Neural progenitor cell (in vitro differentiated cells): ENCODE measurements around the gene ERBB4. TPM values are rescaled to one million over a fixed set of nuclear protein-coding genes. Genes with fewer than 3 reads are reported as not detected.
A peak's percentile ranks its signal among the peaks of the same experiment; 100 is the strongest.

Experiments
- DNase-seq: peaks from one replicate; pipeline ENCODE4 v3.0.0-alpha.2; 2016; ENCODE audit warnings: low spot score
- H2AFZ ChIP-seq: fragments of 200-600 bp; sonication (generic); replicated peaks from 2 replicates; pipeline ENCODE4 v1.6.1; 2016; ENCODE audit warnings: antibody characterized with exemption
- H3F3A ChIP-seq: fragments of 200-600 bp; sonication (generic); 2 replicates; pipeline ENCODE4 v1.6.1; 2016; ENCODE audit warnings: antibody characterized with exemption, low read depth
- H3K27ac ChIP-seq: fragments of 200-600 bp; sonication (generic); 2 replicates; pipeline ENCODE4 v1.5.1; 2016; ENCODE audit warnings: mild to moderate bottlenecking
- H3K27me3 ChIP-seq: fragments of 200-600 bp; sonication (generic); 2 replicates; pipeline ENCODE4 v1.6.1; 2016; ENCODE audit warnings: mild to moderate bottlenecking, moderate library complexity
- H3K36me3 ChIP-seq: fragments of 200-600 bp; sonication (generic); 2 replicates; pipeline ENCODE4 v1.5.1; 2016
- H3K4me1 ChIP-seq: fragments of 200-600 bp; sonication (generic); 2 replicates; pipeline ENCODE4 v1.6.1; 2016; ENCODE audit warnings: mixed run types
- H3K4me2 ChIP-seq: fragments of 200-600 bp; sonication (generic); 2 replicates; pipeline ENCODE4 v1.6.1; 2016
- H3K4me3 ChIP-seq: fragments of 200-600 bp; sonication (generic); 2 replicates; pipeline ENCODE4 v1.5.1; 2016
- H3K79me2 ChIP-seq: fragments of 200-600 bp; sonication (generic); 2 replicates; pipeline ENCODE4 v1.6.1; 2016; ENCODE audit warnings: low read depth
- H3K9ac ChIP-seq: fragments of 200-600 bp; sonication (generic); 2 replicates; pipeline ENCODE4 v1.6.1; 2016
- H3K9me3 ChIP-seq: fragments of 200-600 bp; sonication (generic); 2 replicates; pipeline ENCODE4 v1.5.1; 2016; ENCODE audit warnings: low read depth
- H4K20me1 ChIP-seq: fragments of 200-600 bp; sonication (generic); 2 replicates; pipeline ENCODE4 v1.6.1; 2016; ENCODE audit warnings: low read depth
- H3K27ac Mint-ChIP-seq: 3 replicates; pipeline ENCODE4 v1.8.0; 2021; ENCODE audit warnings: mixed read lengths
- H3K27me3 Mint-ChIP-seq: 2 replicates; pipeline ENCODE4 v1.8.0; 2022; ENCODE audit warnings: low read depth, mild to moderate bottlenecking, inconsistent platforms, moderate library complexity, mixed read lengths; ENCODE audit not compliant: insufficient read depth
- H3K36me3 Mint-ChIP-seq: 3 replicates; pipeline ENCODE4 v1.8.0; 2021; ENCODE audit warnings: mixed read lengths
- H3K4me1 Mint-ChIP-seq: 3 replicates; pipeline ENCODE4 v1.8.0; 2021; ENCODE audit warnings: mixed read lengths
- H3K4me3 Mint-ChIP-seq: 3 replicates; pipeline ENCODE4 v1.8.0; 2021; ENCODE audit warnings: mild to moderate bottlenecking, moderate library complexity, mixed read lengths
- H3K9me3 Mint-ChIP-seq: 3 replicates; pipeline ENCODE4 v1.8.0; 2020; ENCODE audit warnings: mixed read lengths
- EZH2 ChIP-seq: fragments of 200-600 bp; sonication (generic); IDR thresholded peaks from 2 replicates; pipeline ENCODE4 v1.6.1; 2017; ENCODE audit warnings: antibody characterized with exemption, mild to moderate bottlenecking, moderate library complexity
- EZH2phosphoT487 ChIP-seq: fragments of 200-600 bp; sonication (generic); IDR thresholded peaks from 2 replicates; pipeline ENCODE4 v1.6.1; 2017; ENCODE audit warnings: antibody characterized with exemption
- total RNA-seq: library from RNA; depleted of rRNA; stranded (reverse); fragments of >200 nt; gene quantifications from 2 replicates; pipeline ENCODE4 v1.2.3, GENCODE V29; 2015; ENCODE audit warnings: low replicate concordance
- TF ChIP-seq, protein P1 (sequence below): fragments of 200-600 bp; sonication (generic); IDR thresholded peaks from 2 replicates; pipeline ENCODE4 v1.5.1; 2017; ENCODE audit warnings: antibody characterized with exemption, mild to moderate bottlenecking

The ERBB4 gene
- total RNA-seq, 1 donor from 2014 or later: 1.5 TPM

DNA sequence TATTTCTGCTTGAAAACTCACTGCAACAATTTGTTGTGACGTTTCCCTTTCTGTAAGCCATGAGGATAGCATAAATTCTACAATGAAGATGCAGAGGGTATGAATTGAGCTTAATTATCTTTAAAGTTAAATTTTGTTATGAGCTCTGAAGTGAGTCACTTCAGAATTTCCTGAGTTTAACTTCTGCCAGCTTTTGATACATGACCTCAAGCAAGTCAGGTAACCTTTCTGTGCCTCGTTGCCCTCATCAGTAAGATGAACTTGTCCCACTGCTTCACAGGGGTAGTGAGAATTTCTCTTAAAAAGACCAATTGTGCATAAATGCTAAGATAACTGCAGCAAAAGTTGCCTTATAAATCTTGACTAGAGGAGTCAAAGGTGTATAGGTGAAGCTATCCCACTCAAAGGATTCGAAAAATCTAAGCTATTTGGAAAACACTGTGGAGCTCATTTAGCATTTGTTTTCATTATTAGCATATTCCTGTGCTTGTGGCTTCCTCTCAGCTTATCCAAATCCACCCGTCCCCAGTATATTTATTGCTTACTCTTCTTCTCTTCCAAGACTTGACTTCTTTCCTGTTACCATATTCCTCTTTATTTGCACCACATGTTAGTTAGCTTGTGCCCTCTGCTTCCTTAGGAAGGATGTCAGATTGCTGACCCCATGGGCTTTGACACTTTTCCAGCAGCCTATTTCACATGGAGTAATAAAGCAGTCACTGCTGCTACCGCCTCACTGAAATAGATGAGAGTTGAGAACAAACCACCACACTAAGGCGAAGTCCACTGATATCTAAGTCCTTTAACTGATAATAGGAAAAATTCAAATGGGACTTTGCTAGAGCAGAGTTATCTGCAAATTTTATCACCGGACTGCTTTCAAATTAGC lies 428.6 kb downstream of the ERBB4 start:
- Histone ChIP-seq H3K4me1 (no peaks in the 10 kb centered on the region), H3K36me3 (no peaks in the 10 kb centered on the region), H4K20me1 (no peaks in the 10 kb centered on the region), H3K9me3 (no peaks in the 10 kb centered on the region), H3K4me3 (no peak overlapping the region), H3K4me2 (no peak overlapping the region), H3K27me3 (no peaks in the 10 kb centered on the region), H3F3A (no peaks in the 10 kb centered on the region), H2AFZ (peak overlapping the region; percentile 31), H3K79me2 (no peaks in the 10 kb centered on the region), H3K27ac (no peak overlapping the region), H3K9ac (no peak overlapping the region)
- no peaks in the 10 kb centered on the region for H3K4me1 Mint-ChIP-seq
- H3K27ac Mint-ChIP-seq: no peak overlapping the region
- TF ChIP-seq EZH2phosphoT487: no peak
- no peak for TF ChIP-seq EZH2
- TF ChIP-seq, protein P1, sequence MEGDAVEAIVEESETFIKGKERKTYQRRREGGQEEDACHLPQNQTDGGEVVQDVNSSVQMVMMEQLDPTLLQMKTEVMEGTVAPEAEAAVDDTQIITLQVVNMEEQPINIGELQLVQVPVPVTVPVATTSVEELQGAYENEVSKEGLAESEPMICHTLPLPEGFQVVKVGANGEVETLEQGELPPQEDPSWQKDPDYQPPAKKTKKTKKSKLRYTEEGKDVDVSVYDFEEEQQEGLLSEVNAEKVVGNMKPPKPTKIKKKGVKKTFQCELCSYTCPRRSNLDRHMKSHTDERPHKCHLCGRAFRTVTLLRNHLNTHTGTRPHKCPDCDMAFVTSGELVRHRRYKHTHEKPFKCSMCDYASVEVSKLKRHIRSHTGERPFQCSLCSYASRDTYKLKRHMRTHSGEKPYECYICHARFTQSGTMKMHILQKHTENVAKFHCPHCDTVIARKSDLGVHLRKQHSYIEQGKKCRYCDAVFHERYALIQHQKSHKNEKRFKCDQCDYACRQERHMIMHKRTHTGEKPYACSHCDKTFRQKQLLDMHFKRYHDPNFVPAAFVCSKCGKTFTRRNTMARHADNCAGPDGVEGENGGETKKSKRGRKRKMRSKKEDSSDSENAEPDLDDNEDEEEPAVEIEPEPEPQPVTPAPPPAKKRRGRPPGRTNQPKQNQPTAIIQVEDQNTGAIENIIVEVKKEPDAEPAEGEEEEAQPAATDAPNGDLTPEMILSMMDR: no peak
- no peak for DNase-seq
- peaks cover 18% of the 10 kb centered on the region for H3K9me3 Mint-ChIP-seq
- peaks cover 35% of the 10 kb centered on the region for H3K36me3 Mint-ChIP-seq
- no peak overlapping the region for H3K4me3 Mint-ChIP-seq
- no peaks in the 10 kb centered on the region for H3K27me3 Mint-ChIP-seq

DNA sequence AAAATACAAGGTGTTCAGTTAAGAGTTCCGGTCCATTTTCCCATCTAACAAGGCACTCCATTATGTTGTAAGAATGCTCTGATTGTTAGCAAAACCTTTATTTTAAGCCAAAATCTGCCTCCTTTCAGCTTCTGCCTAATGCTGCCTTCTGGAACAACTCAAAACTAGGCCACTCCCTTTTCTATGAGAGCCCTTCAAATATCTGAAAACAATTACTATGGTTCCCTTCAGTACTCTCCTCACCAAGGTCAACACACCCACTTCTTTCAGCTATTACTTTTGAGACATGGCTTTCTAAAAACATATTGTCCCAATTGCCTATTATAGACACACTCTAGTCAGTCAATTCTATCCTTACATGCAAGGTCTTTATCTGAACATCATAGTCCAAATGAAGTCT lies 429.4 kb downstream of the ERBB4 start:
- H3K4me3 ChIP-seq: no peak overlapping the region
- no peak overlapping the region for H2AFZ ChIP-seq
- TF ChIP-seq EZH2phosphoT487 (no peak), EZH2 (no peak)
- TF ChIP-seq, protein P1: no peak
- Mint-ChIP-seq H3K4me3 (no peak overlapping the region), H3K36me3 (peaks cover 33% of the 10 kb centered on the region), H3K4me1 (no peaks in the 10 kb centered on the region), H3K27ac (no peak overlapping the region), H3K27me3 (no peaks in the 10 kb centered on the region), H3K9me3 (peaks cover 21% of the 10 kb centered on the region)
- no peak for DNase-seq
- H3K27me3 ChIP-seq: no peaks in the 10 kb centered on the region
- H4K20me1 ChIP-seq: no peaks in the 10 kb centered on the region
- no peak overlapping the region for H3K9ac ChIP-seq
- H3K4me2 ChIP-seq: no peak overlapping the region
- H3K9me3 ChIP-seq: no peaks in the 10 kb centered on the region
- no peaks in the 10 kb centered on the region for H3K4me1 ChIP-seq
- no peaks in the 10 kb centered on the region for H3K79me2 ChIP-seq
- H3F3A ChIP-seq: no peaks in the 10 kb centered on the region
- no peaks in the 10 kb centered on the region for H3K36me3 ChIP-seq
- H3K27ac ChIP-seq: no peak overlapping the region

DNA sequence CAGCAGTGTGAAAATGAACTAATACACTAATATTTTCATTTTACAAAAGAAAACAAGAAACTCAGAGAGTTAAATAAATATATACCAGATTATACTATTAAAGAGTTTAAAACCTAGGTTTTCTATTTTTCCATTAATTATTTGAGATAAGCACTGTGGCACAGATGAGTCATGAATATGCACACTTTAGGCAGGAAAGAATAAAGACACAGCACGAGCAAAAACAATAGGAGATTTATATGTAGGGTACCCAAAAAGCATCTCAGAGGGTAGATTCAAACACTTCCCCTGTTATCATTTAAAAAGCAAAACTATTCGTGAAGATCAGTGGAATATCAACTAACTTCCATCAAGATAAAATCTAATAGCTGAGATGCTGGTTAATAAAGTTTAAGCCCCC lies 430.6 kb downstream of the ERBB4 start:
- Histone ChIP-seq H3K36me3 (no peaks in the 10 kb centered on the region), H3F3A (no peaks in the 10 kb centered on the region), H3K9ac (no peak overlapping the region), H3K4me3 (no peak overlapping the region), H3K27me3 (no peaks in the 10 kb centered on the region), H3K4me2 (no peak overlapping the region), H4K20me1 (no peaks in the 10 kb centered on the region), H3K4me1 (no peaks in the 10 kb centered on the region), H3K79me2 (no peaks in the 10 kb centered on the region), H2AFZ (no peak overlapping the region), H3K9me3 (no peaks in the 10 kb centered on the region), H3K27ac (no peak overlapping the region)
- no peak overlapping the region for H3K4me3 Mint-ChIP-seq
- no peaks in the 10 kb centered on the region for H3K4me1 Mint-ChIP-seq
- TF ChIP-seq EZH2 (no peak), EZH2phosphoT487 (no peak)
- TF ChIP-seq, protein P1: no peak
- H3K9me3 Mint-ChIP-seq: peaks cover 21% of the 10 kb centered on the region
- no peaks in the 10 kb centered on the region for H3K27me3 Mint-ChIP-seq
- H3K36me3 Mint-ChIP-seq: peaks cover 32% of the 10 kb centered on the region
- no peak overlapping the region for H3K27ac Mint-ChIP-seq
- no peak for DNase-seq
